NCI-H1694 treated with DMSO at 0.1 percent for 48 hours (cell line): ENCODE measurements around the gene PAK6.
A peak's percentile ranks its signal among the peaks of the same experiment; 100 is the strongest.

Experiments
- DNase-seq: peaks from one replicate; lab custom pipeline; 2025; lab: John Stamatoyannopoulos, UW

The PAK6 gene

DNA sequence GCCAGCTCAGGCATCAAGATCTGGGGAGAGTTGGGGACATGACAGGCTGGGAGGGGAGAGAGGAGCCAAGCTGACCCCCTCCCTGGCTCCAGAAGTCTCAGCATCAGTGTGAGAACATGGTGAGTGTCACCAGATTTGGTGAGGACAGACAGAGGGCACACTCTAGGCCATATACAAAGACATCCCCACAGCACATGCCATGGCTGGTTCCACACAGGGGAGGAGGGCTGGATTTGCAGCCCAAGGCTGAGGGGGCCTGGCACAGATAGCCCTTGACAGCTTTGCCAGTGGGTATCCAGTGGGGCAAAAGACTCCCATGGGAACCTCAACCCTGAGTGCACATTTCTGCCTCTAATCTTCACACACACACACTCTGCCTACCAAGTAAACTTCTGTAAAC lies 54.1 kb downstream of the PAK6 start:
- no peak for DNase-seq

DNA sequence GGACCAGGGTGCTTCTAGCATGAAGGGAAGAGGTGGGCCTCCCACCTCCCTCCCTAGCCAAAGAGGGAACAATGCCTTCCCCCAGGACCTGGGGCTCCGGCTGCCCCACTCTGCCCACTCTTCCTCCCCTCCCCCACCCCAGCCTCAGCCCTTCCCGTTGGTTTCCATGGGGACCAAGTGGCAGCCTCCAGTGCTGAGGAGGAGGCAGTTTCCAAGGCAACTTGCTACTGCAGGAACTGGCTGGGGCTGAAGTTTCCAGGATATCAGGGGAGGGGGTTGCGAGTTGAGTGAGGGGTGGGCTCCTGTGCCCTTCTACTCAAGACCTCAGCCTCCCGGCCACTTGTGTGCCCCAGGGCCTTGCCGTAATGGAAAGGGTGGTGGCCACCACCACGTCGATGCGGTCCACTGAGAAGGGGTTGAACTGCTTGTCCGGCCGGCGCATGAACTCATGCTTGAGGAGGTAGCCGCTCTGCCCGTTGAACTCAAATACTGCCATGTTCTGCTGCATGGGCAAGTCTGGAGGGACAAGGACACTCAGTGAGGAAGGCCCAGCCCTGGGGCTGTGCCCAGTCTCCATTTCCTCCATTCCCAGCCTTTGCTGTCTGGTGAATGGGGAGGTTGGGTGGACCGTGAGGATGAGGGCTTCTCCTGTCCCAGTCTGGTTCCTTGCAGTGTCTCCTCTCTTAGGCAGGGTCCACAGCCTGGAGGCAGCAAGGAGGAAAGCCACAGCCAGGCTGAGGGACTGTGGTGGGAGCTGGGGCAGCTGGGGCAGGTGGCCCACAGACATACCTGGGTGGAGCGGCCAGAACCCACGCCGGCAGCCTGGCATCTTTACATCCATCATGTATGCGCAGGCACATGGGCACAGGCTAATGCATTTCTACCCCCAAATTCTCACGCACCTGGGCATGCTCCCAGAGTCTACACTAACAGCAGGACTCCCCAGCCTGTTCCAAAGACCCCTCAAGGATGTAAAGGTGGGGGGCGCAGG lies 55.3 kb downstream of the PAK6 start:
- DNase-seq: no peak

DNA sequence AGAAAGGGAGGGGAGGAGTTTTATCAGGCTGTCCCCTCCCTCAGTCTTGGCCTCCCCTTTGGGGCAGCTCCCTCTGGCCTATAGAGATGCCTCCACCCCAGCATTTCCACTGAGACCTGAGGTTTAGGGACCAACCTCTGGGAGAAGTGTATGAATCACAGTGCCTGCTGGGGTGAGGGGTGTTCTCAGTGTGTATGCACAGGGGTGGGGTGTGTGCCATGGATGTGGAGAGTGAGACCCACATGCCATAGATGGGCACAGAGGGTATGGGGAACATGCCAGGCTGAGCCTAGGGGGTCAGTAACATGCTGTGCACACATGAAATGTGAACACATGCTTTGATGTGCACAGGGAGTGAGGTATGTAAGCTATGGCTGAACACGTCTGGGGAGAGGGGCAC lies 56.4 kb downstream of the PAK6 start:
- DNase-seq: no peak

DNA sequence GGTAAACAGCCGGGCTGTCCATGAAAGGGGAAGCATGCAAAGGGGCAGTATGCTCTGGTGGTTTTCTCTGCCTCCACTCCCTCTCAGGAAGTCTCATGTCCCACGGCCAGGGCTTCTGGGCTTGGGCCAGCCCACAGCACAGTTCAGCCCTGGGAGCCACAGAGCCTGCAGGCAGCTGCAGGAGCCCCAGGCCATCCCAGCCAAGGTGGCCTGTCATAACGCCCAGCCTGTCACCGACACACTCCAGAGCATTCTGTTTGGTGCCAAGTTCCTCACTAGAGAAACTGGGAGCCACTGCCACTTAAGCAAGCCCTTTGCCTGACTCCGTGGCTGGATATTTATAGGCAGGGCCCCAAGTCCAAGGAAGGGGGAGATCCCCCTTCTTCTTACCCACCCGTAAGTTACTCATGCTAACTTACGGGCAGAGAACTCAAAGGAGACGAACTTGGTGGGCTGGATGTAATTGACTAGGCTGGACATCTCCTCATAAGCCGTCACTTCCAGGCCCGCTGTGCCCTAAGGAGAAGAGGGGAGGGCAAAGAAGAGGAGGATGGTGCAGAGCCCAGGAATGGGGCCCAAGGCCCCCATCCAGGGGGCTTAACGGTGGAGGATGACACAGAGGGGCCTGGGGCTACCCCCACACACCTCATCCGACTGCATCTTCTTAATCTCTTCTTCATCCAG lies 57.2 kb downstream of the PAK6 start:
- no peak for DNase-seq

DNA sequence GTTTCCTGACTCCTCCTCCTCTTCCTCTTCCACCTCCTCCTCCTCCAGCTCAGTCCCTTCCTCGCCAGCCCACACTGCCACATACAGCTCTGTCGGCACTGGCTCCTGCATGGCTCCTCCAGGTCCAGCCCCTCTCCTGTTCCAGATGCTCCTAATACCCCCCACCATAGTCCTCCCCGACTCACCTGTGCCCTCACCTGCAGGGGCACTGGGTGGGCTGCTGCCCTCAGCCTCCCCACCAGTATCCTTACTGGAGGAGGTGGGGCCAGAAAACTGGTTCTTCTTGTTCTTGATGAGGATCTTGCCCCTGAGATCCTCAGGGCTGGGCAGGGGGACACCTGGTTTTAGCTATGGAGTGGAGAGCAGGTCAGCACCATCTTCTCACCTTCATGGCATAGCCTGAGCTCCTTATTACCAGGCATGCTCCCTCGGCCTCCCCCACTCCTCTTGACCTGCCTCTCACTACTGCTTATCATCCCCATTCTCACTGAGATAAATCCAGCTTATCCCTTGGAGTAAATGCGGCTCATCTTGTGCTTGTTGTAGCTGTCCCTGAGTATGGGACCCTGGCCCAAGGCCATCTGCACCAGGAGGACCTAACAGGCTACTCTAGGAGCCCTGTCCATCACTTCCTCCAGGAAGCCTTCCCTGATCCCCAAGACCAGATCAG lies 57.8 kb downstream of the PAK6 start:
- DNase-seq: no peak

DNA sequence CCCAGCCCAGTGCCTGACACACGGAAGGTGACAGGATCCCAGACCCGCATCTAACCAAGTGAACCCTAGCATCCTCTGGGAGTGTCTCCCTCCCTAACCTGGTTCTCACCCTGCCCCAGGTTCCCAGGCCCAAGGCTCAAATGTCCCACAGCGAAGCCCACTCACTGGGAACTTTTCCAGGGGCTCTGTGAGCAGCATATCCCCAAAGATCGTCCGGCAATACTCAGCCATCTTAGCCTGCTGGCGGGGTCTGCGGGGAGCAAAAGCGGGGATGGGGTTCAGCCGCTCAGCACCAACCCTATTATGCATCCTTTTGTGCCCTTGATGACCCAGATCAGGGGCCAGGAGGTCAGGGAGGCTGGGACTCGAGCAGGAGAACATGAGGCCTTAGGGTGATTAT lies 58.5 kb downstream of the PAK6 start:
- no peak for DNase-seq

DNA sequence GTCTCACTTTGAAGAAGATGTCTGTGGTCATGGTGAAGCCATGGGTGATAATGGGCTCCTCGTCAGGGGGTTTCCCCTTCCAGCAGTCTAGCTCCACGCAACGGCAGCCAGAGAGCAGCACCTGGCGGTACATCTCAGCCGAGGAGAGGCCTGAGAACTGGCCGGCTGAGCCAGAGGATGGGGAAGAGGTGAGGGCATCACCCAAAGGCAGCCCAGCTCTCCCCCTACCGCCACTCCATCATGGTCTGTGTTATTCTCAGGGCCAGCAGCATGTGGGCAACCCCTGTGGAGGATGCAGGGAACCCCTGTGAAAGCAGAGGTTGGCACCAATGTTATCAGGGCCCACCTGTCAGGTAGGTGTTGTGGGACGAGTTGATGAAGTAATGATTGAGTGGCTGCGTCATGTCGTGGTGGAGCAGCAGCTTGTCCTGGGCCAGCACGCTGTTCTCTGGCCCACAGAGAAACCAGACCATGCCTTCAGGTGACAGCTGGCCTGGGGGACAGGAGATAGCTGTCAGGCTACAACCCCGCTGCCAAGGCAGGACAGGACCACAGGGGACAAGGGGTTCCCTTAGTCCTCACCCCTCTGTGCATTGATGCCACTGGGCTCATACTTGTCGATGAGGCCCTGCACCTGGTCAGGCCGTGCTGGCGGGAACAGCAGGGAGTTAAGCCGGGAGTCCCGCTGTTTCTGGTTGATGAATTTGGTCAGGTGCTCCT lies 59.5 kb downstream of the PAK6 start:
- DNase-seq: no peak

DNA sequence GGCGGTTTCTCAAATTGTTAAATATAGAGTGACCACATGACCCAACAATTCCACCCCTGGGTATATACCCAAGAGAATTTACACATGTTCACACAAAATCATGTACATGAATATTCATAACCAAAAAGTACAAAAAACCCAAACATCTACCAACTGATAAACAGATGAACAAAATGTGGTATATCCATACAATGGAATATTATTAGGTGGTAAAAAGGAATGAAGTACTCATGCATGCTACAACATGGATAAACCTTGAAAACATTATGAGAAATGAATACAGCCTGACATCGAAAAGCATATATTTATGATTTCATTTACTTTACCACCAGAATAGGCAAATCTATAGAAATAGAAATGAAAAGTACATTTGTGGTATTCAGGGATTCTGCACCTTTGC lies 61.5 kb downstream of the PAK6 start:
- no peak for DNase-seq

DNA sequence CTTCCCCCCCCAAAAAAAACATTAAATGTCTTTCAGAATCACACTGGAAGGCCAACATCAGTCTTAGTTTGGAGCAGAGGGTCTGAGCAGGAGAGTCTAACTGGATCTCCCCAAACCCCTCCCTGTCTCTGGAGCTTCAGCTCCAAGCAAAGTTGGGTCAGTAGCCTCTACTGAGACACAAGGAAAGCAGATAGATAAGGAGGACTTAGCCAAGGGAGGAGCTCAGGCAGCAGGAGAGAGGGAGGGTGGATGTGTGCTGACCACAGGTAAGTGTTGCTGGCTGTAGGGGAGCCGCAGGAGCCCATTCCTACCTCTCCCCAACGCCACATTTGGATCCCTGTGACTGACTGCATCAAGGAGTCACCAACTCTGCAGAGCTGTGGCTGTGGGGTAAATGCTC lies 61.9 kb downstream of the PAK6 start:
- no peak for DNase-seq

DNA sequence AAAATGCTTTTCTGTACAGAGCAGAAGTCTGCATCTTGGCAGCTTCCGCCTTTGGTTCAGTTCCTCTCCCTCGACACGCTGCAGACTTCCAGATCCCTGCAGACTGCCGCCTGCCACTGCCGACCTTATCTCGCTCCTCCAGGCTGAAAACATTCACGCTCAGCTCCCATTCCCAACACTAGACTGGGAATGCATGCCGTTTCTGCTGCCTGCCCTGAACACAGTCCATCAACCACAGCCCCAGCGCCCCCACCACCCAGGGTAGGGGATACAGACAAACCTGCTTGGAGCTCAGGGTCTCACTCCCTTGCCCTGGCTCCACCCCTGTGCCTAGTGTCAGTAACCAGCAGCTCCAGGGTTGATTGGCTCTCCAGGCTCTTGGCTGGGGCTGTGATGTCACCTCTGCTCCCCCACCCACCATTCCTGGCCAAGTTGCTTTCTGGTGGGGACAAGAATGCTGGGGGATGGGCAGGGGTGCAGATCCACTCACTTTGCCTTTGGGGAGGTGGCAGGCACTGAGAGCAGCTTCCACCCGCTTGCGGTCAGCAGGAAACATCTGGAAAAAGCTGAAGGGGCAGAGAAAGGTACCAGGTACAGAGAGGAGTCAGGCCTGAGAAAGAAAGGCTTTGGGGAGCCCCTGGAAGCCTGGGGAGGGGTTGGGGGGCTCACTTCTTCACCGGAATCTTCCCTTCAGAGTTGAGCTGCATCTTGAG lies 62.8 kb downstream of the PAK6 start:
- DNase-seq: no peak

DNA sequence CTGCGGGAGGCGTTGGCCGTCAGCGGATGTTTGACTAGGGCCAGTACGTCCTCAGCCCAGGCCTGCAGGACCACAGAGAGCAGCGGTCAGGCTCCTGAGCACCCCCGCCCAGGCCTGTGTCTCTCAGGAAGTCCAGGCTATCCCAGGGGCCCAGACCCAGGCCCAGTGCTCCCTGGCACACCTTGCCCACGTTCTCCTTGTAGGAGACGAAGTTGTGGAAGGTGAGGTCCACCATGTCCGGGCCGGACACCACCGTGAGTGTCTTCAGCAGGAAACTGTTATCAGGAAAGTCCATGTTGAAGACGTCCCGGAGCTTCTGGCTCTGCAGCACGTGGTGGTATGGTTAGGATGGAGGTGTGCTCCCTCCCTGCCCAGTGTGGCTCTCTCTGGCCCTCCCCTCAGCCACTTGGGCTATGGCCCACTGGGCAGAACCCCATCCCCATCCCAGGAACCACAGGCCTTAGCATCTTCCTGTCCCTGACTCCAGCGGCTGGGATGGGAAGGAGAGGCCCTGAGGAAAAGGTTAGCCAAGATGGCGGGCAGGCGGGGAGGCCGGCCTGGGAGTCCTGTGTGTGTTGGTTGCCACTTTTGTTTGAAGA lies 63.5 kb downstream of the PAK6 start:
- DNase-seq: no peak

DNA sequence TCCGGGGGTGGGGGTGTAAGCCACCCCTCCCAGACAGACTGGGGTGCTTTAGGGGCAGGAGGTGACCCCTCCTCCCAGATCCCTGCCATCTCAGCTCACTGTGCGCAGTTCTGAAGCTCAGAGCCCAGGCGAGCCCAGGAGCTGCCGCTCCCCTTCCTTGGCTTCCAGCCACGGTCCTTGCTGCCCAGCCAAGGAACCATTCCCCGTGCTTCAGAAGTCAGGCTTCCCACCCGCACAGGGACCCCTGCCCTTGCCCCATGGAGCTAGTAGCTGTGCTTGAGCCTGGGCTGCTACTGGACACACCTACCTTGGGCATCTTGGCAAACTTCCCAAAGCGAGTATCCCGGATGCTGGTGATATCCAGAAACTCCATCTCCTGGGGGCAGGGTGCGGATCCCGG lies 64.1 kb downstream of the PAK6 start:
- DNase-seq: no peak

DNA sequence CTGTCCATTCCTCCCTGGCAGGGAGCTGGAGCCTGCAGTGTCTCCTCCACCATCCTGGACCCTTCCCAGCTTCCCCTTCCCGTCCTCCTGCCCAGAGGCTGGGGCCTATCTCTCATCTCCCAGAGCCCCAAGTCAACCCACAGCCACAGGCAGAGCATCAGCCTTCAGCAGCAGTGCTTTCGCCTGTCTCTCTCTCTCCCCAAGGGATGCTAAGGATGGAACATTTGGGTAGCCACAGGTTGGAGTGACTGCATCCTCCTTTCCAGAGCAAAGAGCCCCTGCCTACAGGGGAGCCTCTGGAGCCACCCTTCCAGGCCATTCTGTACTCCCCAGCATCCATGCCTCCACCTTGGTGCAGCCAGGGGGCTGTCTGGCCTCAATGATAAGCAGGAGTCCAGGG lies 64.7 kb downstream of the PAK6 start:
- no peak for DNase-seq

DNA sequence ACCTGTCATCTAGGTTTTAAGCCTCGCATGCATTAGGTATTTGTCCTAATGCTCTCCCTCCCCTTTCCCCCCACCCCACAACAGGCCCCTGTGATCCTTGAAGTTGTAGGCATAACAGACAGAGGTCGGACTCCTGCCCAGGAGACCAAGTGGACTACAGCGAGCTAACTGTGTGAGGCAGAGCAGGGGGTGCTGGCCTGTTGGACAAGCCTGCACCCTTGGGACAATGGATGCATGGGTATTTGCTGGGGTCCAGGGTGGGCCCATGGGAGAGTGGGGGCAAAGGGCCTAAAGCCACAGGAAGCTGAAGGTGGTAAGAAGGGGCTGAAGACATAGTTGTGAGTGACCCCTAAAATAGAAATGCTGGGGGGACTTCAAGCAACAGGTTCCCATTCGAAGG lies 66.4 kb downstream of the PAK6 start:
- DNase-seq: no peak

DNA sequence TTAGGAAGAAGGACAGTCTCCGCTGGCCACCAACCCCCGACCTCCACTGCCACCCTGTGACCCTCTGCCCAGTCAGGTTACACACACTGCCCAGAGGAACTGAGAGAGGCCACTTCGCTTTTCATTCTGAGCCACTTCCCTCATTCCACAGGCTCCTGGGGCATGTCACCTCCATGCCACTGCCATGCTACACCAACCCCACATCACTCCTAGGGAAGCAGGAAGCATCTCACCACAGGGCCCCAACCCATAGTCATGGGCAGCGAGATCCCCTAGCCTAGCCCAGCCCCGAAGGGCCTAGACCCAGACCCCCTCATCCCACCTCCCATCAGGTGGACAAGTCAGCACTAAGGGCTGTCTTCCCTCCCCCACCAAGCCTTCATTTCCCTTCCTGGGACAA lies 67.5 kb downstream of the PAK6 start:
- DNase-seq: no peak

DNA sequence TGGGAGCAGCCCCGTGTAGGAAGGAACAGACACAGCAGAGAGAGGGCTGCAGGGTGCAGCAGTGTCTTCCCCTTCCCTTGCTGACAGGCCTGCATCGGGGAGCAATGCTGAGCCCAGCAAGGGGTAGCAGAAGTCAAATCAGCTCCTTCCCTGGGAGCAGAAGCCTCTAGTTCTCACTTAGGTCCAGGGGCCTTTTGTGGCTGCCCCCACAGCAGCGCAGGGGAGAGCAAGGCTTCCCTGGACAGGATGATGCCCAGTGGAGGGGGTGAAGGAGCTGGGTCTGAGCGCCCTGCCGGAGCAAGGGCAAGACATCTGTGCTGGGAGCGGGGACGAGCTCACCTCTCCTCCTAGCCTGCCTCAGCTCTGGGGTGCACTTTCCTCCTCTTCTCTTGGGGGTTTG lies 68.0 kb downstream of the PAK6 start:
- no peak for DNase-seq

DNA sequence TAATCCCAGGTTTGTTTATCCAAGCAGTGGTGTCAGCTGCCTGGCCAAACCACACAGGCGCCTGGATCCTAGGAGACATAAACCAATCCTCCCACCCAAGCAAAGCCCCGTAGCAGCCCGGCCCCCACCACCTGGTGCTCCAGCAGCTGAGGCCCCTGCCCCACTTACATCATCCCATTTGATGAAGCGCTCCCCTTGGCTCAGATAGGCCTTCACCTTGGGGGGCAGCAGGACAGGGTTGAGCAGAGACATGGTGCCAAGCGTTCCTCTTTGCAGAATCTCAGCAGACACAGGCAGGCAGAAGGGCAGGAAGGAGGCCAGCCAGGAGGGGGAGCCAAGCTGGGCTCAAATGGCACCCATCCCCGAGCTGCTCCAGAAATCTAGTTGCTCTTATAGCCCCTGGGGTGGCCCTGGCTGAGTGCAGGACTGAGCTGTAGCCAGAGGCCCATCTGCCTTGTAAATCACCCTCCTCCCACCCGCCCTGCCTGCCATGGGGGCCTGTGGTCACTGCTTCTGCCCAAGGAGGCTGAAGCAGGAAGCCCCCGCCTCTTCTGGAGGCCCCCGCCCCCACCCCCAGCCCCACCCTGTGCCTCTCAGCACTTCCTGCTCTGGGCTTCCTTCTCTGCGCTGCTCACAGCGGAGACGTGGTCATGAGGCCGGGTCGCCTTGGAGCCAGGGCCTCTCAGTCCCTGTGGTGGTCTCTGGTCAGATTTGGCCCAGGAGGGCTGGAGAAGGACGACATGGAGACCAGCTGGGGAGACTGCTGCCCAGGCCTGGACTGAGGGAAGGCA lies 68.8 kb downstream of the PAK6 start, which contains the start of gene PLCB2:
PLCB2 (minus strand) TSS at position 515 of the 791 bp plus-strand sequence; CDS start at position 252, 263 bp downstream.
- DNase-seq: peak; percentile 12

DNA sequence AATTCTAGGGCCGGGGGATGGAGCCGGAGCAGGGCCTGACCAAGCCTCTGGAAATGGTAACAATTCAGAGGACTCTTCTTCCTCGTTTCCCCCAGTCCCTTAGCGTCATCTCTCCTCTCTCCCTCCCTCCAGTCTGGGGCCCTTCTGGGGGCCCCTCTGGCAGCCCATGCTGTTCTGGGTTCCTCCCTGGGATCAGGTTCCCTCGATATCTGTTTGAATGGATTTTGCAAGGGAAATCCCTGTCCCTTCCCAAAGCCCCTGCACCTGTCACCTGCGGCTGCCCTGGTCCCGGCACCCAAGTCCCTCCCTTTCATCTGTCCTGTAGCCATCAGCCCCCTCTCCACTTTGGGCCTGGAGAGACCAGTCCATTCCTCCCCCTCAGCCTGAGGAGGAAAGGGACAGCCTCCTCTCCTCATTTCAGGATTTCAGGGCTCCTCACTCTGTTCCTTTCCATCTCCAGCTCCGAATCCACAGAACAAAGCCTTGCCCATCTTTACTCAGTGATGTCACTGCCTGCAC lies 70.5 kb downstream of the PAK6 start:
- DNase-seq: no peak

DNA sequence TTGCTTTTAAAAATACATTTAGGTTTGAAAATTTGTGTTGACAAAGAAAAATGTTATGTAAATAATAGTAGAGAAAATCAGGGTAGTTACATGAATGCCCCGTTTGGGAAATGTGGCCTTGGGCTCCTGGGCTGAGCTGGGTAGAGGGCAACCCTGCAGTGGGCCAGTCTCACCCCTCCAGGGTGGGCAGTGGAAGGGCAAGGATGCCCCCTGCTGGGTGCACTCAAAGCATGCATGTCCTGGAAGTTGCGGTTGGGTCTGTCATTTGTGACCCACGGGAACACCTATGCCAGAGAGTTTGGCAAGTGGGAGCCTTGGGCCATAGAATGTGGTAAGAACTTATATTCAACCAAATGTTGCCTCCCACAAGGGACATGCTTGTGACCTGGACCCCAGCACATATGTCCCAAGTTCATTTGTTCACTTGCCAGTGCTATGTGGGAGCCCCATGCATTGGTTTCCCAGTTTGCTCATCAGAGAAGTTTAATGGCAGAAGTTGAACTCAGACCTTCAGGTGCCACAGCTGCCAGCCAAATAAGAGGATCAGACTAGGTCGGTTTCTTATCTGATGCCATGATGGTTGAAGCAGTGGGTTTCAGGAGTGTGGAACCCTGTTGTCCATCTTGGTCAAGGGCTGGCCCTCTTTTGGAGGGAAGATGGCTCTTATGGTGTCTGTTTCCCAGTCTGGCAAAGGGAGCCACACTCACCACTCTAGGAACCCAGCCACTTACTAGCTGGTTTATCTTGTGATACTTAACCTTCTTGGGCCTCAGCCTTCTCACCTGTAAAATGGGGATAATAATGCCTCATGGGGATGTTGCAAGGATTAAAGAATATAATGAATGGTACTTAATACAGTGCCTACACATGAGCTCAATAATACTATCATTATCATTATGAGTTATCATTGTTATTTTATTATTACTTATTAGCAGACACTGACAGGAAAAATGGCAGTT lies 71.4 kb downstream of the PAK6 start:
- DNase-seq: peak; percentile 19
